ENCODE measurements around the gene MACROD2.

MACROD2 gene

GRCh38 chr20:15220778-15221565, 1225.7 kb downstream of the MACROD2 start:
- DNase-seq (ENCODE audit: low read depth), result no peak
- no peak overlapping the region for H3K4me3 ChIP-seq (ENCODE audit: low read depth, low read length)
- TF ChIP-seq CTCF (IDR thresholded peaks at IDR 0.05; ENCODE audit: insufficient read depth, low read depth, low read length, missing control alignments), result no peak

GRCh38 chr20:15222502-15223330, 1227.4 kb downstream of the MACROD2 start:
- TF ChIP-seq CTCF (IDR thresholded peaks at IDR 0.05; ENCODE audit: insufficient read depth, low read depth, low read length, missing control alignments), result no peak
- DNase-seq (ENCODE audit: low read depth), result no peak
- H3K4me3 ChIP-seq (ENCODE audit: low read depth, low read length), result no peak overlapping the region

GRCh38 chr20:15224199-15224598, 1228.9 kb downstream of the MACROD2 start:
- no peak for TF ChIP-seq CTCF (IDR thresholded peaks at IDR 0.05; ENCODE audit: insufficient read depth, low read depth, low read length, missing control alignments)
- no peak overlapping the region for H3K4me3 ChIP-seq (ENCODE audit: low read depth, low read length)
- peak; percentile 3 for DNase-seq (ENCODE audit: low read depth)

GRCh38 chr20:15227102-15227501, 1231.8 kb downstream of the MACROD2 start:
- no peak for DNase-seq (ENCODE audit: low read depth)
- no peak for TF ChIP-seq CTCF (IDR thresholded peaks at IDR 0.05; ENCODE audit: insufficient read depth, low read depth, low read length, missing control alignments)
- no peak overlapping the region for H3K4me3 ChIP-seq (ENCODE audit: low read depth, low read length)

GRCh38 chr20:15232243-15232642, 1236.9 kb downstream of the MACROD2 start:
- TF ChIP-seq CTCF (IDR thresholded peaks at IDR 0.05; ENCODE audit: insufficient read depth, low read depth, low read length, missing control alignments), result no peak
- H3K4me3 ChIP-seq (ENCODE audit: low read depth, low read length), result no peak overlapping the region
- no peak for DNase-seq (ENCODE audit: low read depth)

GRCh38 chr20:15235471-15236198, 1240.3 kb downstream of the MACROD2 start:
- DNase-seq (ENCODE audit: low read depth), result peak; percentile 9
- H3K4me3 ChIP-seq (ENCODE audit: low read depth, low read length), result no peak overlapping the region
- TF ChIP-seq CTCF (IDR thresholded peaks at IDR 0.05; ENCODE audit: insufficient read depth, low read depth, low read length, missing control alignments), result no peak
